NCI-H82 treated with DMSO at 0.1 percent for 48 hours (cell line): ENCODE results near the gene ABCB11.
"Not testable (repeated sequence)": the region's sequence is repeated elsewhere in the genome, so short reads cannot be mapped to it uniquely, and the experiment has no call there.

Source experiments
- DNase-seq: peaks from one replicate; lab custom pipeline; 2025; ENCODE audit not compliant: unreplicated experiment; lab: John Stamatoyannopoulos, UW

The ABCB11 gene

GRCh38 chr2:168897449-168897848, 133.7 kb downstream of the ABCB11 start:
- DNase-seq = no peak

GRCh38 chr2:168896783-168897182, 134.3 kb downstream of the ABCB11 start:
- DNase-seq = no peak

- DNase-seq = no peak
Measured at GRCh38 chr2:168895771-168896170, 135.4 kb downstream of the ABCB11 start.

- no peak for DNase-seq
Measured at GRCh38 chr2:168894720-168895119, 136.4 kb downstream of the ABCB11 start.

- DNase-seq = no peak
Measured at GRCh38 chr2:168894101-168894500, 137.0 kb downstream of the ABCB11 start.

GRCh38 chr2:168892327-168892726, 138.8 kb downstream of the ABCB11 start:
- DNase-seq = no peak

- DNase-seq = peak; percentile 96
Measured at GRCh38 chr2:168890006-168890782, 140.9 kb downstream of the ABCB11 start, which contains the start of gene SPC25. Gene SPC25 (minus strand): TSS chr2:168890430. CDS start chr2:168889519, 911 bp downstream.

- no peak for DNase-seq
Measured at GRCh38 chr2:168889635-168890005, 141.5 kb downstream of the ABCB11 start.

GRCh38 chr2:168884975-168885374, 146.1 kb downstream of the ABCB11 start:
- DNase-seq = no peak

GRCh38 chr2:168882163-168882562, 149.0 kb downstream of the ABCB11 start:
- DNase-seq = not testable (repeated sequence)

GRCh38 chr2:168874368-168875054, 156.6 kb downstream of the ABCB11 start:
- DNase-seq = no peak

GRCh38 chr2:168870824-168871223, 160.3 kb downstream of the ABCB11 start:
- DNase-seq = not testable (repeated sequence)
